Measurements from ENCODE around the gene DEFB114. TPM values are rescaled to one million over a fixed set of nuclear protein-coding genes. Genes with fewer than 3 reads are reported as not detected.

The DEFB114 gene, protein sequence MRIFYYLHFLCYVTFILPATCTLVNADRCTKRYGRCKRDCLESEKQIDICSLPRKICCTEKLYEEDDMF
- not detected in 2 replicates for total RNA-seq

DNA sequence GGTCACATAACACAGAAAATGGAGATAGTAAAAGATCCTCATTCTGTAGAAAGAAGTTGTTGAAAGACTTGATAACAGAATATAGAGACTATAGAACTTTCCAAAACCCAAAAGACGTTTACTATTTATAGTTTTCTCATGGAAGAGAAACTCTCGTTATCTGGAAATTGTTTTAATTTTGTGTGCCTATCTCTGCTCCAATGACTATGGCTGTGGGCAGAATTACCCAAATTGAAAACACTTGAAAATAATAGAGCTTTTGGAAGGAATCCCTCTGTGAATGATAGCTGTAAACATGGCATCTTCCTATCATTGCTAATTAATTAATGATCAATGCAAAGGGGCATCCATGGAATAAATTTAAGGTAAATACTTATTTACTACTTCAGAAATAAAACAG lies at the start of gene DEFB114:
Gene DEFB114 (minus strand): TSS at position 101 of the 400 bp plus-strand sequence. CDS start 59 bp downstream, at position 42.

DNA sequence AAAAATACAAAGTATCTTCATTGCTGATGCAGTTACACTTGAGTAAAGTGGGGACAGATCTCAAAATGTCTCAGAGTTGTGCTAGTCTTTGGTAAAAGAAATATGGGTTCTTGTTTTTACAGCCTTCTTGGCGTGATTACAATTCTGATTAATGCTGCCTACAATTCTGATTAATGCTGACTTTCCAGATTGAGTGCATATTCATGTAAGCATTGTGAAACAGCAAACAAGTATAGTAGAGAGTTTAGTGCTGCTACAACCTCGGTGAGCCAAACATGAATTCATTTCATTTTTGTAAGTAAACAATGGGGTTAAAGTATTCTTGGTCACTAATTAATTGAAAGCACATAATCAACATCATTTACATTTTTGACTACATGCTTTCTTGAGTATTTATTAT lies 5.6 kb upstream of the DEFB114 start, which contains the start of gene DEFB113:
Gene DEFB113 (minus strand): TSS at position 21 of the 400 bp plus-strand sequence. CDS start 0 bp downstream, at position 21.

Other genes starting within 250 kb of the DEFB114 start
- gene CRISP3, start 219.8 kb downstream of the DEFB114 start, total RNA-seq = not detected in 2 replicates
- not detected in 2 replicates for gene PGK2, start 176.9 kb downstream of the DEFB114 start, total RNA-seq
- gene CRISP1, start 97.6 kb downstream of the DEFB114 start, total RNA-seq = not detected in 2 replicates
- gene DEFB113, start 5.5 kb upstream of the DEFB114 start, total RNA-seq = not detected in 2 replicates
- not detected in 2 replicates for gene DEFB110, start 57.8 kb upstream of the DEFB114 start, total RNA-seq
- not detected in 2 replicates for gene DEFB112, start 85.8 kb upstream of the DEFB114 start, total RNA-seq